H9 (cell line): ENCODE measurements around the gene HYDIN. TPM values are rescaled to one million over a fixed set of nuclear protein-coding genes. Genes with fewer than 3 reads are reported as not detected.
"Not testable (repeated sequence)": the region's sequence is repeated elsewhere in the genome, so short reads cannot be mapped to it uniquely, and the experiment has no call there.

Experiments
- DNase-seq: peaks from one replicate; pipeline ENCODE4 v3.0.0-alpha.2; 2017
- H2AFZ ChIP-seq: one replicate; pipeline ENCODE4 v1.6.1; 2013; ENCODE audit warnings: mild to moderate bottlenecking, low read length, control low read depth, moderate library complexity
- H2AK5ac ChIP-seq: 2 replicates; pipeline ENCODE4 v1.6.1; 2013; ENCODE audit warnings: low read length, control low read depth, mixed read lengths; ENCODE audit not compliant: insufficient read length
- H2BK120ac ChIP-seq: one replicate; pipeline ENCODE4 v1.6.1; 2013; ENCODE audit warnings: low read depth, mild to moderate bottlenecking, low read length, control low read depth, inconsistent platforms; ENCODE audit not compliant: poor library complexity, severe bottlenecking
- H2BK12ac ChIP-seq: 2 replicates; pipeline ENCODE4 v1.6.1; 2013; ENCODE audit warnings: low read length, control low read depth, mixed read lengths, low read depth; ENCODE audit not compliant: insufficient read length
- H2BK15ac ChIP-seq: 2 replicates; pipeline ENCODE4 v1.6.1; 2013; ENCODE audit warnings: low read depth, low read length, control low read depth
- H2BK20ac ChIP-seq: one replicate; pipeline ENCODE4 v1.6.1; 2013; ENCODE audit warnings: low read depth, mild to moderate bottlenecking, low read length, control low read depth, inconsistent platforms; ENCODE audit not compliant: poor library complexity, severe bottlenecking
- H2BK5ac ChIP-seq: 2 replicates; pipeline ENCODE4 v1.6.1; 2013; ENCODE audit warnings: low read length, control low read depth, mixed read lengths; ENCODE audit not compliant: insufficient read length
- H3K14ac ChIP-seq: 2 replicates; pipeline ENCODE4 v1.6.1; 2013; ENCODE audit warnings: low read length, control low read depth; ENCODE audit not compliant: insufficient read depth
- H3K18ac ChIP-seq: 2 replicates; pipeline ENCODE4 v1.6.1; 2013; ENCODE audit warnings: low read depth, mild to moderate bottlenecking, mixed read lengths, low read length, control low read depth; ENCODE audit not compliant: insufficient read length
- H3K23ac ChIP-seq: 2 replicates; pipeline ENCODE4 v1.6.1; 2013; ENCODE audit warnings: low read length, control low read depth, mixed read lengths, low read depth; ENCODE audit not compliant: insufficient read length
- H3K23me2 ChIP-seq: 2 replicates; pipeline ENCODE4 v1.6.1; 2013; ENCODE audit warnings: low read depth, mild to moderate bottlenecking, mixed read lengths, low read length, control low read depth; ENCODE audit not compliant: insufficient read length, poor library complexity, severe bottlenecking
- H3K27ac ChIP-seq: 2 replicates; pipeline ENCODE4 v1.5.1; 2013; ENCODE audit warnings: low read length, control low read depth, mixed read lengths, low read depth; ENCODE audit not compliant: insufficient read length
- H3K27me3 ChIP-seq: 2 replicates; pipeline ENCODE4 v1.6.1; 2013; ENCODE audit warnings: low read length, control low read depth, inconsistent platforms; ENCODE audit not compliant: insufficient read depth
- H3K4ac ChIP-seq: 2 replicates; pipeline ENCODE4 v1.6.1; 2013; ENCODE audit warnings: low read depth, mild to moderate bottlenecking, control low read depth, inconsistent platforms, low read length, moderate library complexity
- H3K4me1 ChIP-seq: 2 replicates; pipeline ENCODE4 v1.6.1; 2013; ENCODE audit warnings: low read length, control low read depth, inconsistent platforms; ENCODE audit not compliant: insufficient read depth
- H3K4me2 ChIP-seq: 2 replicates; pipeline ENCODE4 v1.6.1; 2013; ENCODE audit warnings: low read length, control low read depth, mixed read lengths; ENCODE audit not compliant: insufficient read length, insufficient read depth
- H3K56ac ChIP-seq: 2 replicates; pipeline ENCODE4 v1.6.1; 2013; ENCODE audit warnings: low read depth, mild to moderate bottlenecking, mixed read lengths, low read length, control low read depth; ENCODE audit not compliant: insufficient read length
- H3K79me1 ChIP-seq: 2 replicates; pipeline ENCODE4 v1.6.1; 2013; ENCODE audit warnings: low read depth, mild to moderate bottlenecking, moderate library complexity, low read length, control low read depth, inconsistent platforms; ENCODE audit not compliant: insufficient read depth, poor library complexity, severe bottlenecking
- H3K79me2 ChIP-seq: 2 replicates; pipeline ENCODE4 v1.6.1; 2013; ENCODE audit warnings: low read length, control low read depth, inconsistent platforms; ENCODE audit not compliant: insufficient read depth
- H3K9ac ChIP-seq: 2 replicates; pipeline ENCODE4 v1.6.1; 2013; ENCODE audit warnings: low read length, control low read depth, mixed read lengths; ENCODE audit not compliant: insufficient read length; ENCODE audit errors: extremely low read depth
- H3K9me3 ChIP-seq: one replicate; pipeline ENCODE4 v1.6.1; 2013; ENCODE audit warnings: low read depth, low read length, inconsistent platforms; ENCODE audit not compliant: control insufficient read depth
- H3T11ph ChIP-seq: one replicate; pipeline ENCODE4 v1.6.1; 2013; ENCODE audit warnings: mild to moderate bottlenecking, low read length, control low read depth, inconsistent platforms
- H4K20me1 ChIP-seq: one replicate; pipeline ENCODE4 v1.6.1; 2013; ENCODE audit not compliant: control insufficient read depth, insufficient read length, insufficient read depth
- H4K5ac ChIP-seq: 2 replicates; pipeline ENCODE4 v1.6.1; 2013; ENCODE audit warnings: low read depth, mild to moderate bottlenecking, mixed read lengths, low read length, control low read depth; ENCODE audit not compliant: insufficient read length
- H4K8ac ChIP-seq: replicated peaks from 2 replicates; pipeline ENCODE4 v1.6.1; 2013; ENCODE audit warnings: low read length, control low read depth, mixed read lengths, low read depth; ENCODE audit not compliant: insufficient read length
- H4K91ac ChIP-seq: 2 replicates; pipeline ENCODE4 v1.6.1; 2013; ENCODE audit warnings: low read depth, mild to moderate bottlenecking, moderate library complexity, mixed read lengths, low read length, control low read depth; ENCODE audit not compliant: insufficient read length
- H3K27ac Mint-ChIP-seq, 3 experiments: 2 replicates in 2 of 3; 3 replicates in 1 of 3; pipeline ENCODE4 v1.8.0; 2020 to 2021; ENCODE audit warnings: mixed read lengths in 3 of 3, mild to moderate bottlenecking in 1 of 3, moderate library complexity in 1 of 3
- H3K27me3 Mint-ChIP-seq: 2 replicates; pipeline ENCODE4 v1.8.0; 2021; ENCODE audit warnings: low read depth, mild to moderate bottlenecking, moderate library complexity, mixed read lengths
- H3K36me3 Mint-ChIP-seq, 3 experiments: 2 replicates in 2 of 3; 3 replicates in 1 of 3; pipeline ENCODE4 v1.8.0; 2020 to 2021; ENCODE audit warnings: low read depth in 3 of 3, mixed read lengths in 3 of 3; ENCODE audit not compliant: insufficient read depth in 1 of 3
- H3K4me1 Mint-ChIP-seq, 2 experiments: 2 replicates each; pipeline ENCODE4 v1.8.0; 2020; ENCODE audit warnings: mixed read lengths in 2 of 2
- H3K4me3 Mint-ChIP-seq, 2 experiments: 2 replicates in 1 of 2; 3 replicates in 1 of 2; pipeline ENCODE4 v1.8.0; 2020 to 2021; ENCODE audit warnings: mild to moderate bottlenecking in 2 of 2, mixed read lengths in 2 of 2, moderate library complexity in 1 of 2
- H3K9me3 Mint-ChIP-seq, 2 experiments: 2 replicates in 1 of 2; 3 replicates in 1 of 2; pipeline ENCODE4 v1.8.0; 2020; ENCODE audit warnings: mild to moderate bottlenecking in 2 of 2, mixed read lengths in 2 of 2, moderate library complexity in 1 of 2
- WGBS: extraction: QIAGEN DNeasy Blood & Tissue Kit; methylation state at CpG from one replicate; pipeline ENCODE4 v1.1.7; 2013; ENCODE audit warnings: missing lambda C conversion rate, low lambda C conversion rate, mixed read lengths; ENCODE audit not compliant: insufficient read length; ENCODE audit errors: extremely low coverage; 5-methylcytosine and 5-hydroxymethylcytosine counted together
- total RNA-seq: library from RNA; stranded (reverse); gene quantifications from 2 replicates; pipeline ENCODE4 v1.2.1, GENCODE V29; 2021

The HYDIN gene
- total RNA-seq, 1 experiment from 2014 or later = 1.7 TPM

GRCh38 chr16:70861996-70862395, 368.5 kb downstream of the HYDIN start:
- H3K9ac ChIP-seq, H4K20me1 ChIP-seq, H2BK12ac ChIP-seq, H4K91ac ChIP-seq, H2AFZ ChIP-seq, H2AK5ac ChIP-seq, H3K27me3 ChIP-seq, H3K23me2 ChIP-seq, H3K4me2 ChIP-seq, H3K9me3 ChIP-seq, H3K79me1 ChIP-seq, H2BK120ac ChIP-seq, H3K79me2 ChIP-seq, H4K5ac ChIP-seq, H3K27ac ChIP-seq, H3K27me3 Mint-ChIP-seq, H3K4me1 Mint-ChIP-seq, H3K23ac ChIP-seq, H2BK20ac ChIP-seq, H2BK15ac ChIP-seq, H3K18ac ChIP-seq, H3T11ph ChIP-seq, H3K4me3 Mint-ChIP-seq, H3K36me3 Mint-ChIP-seq, H3K56ac ChIP-seq, H3K4ac ChIP-seq, H3K9me3 Mint-ChIP-seq, H4K8ac ChIP-seq, H3K27ac Mint-ChIP-seq, H3K4me1 ChIP-seq, H3K14ac ChIP-seq, H2BK5ac ChIP-seq: not testable (repeated sequence)
- no CpG with 5 or more reads among the region's 9 CpGs for WGBS
- peak; percentile 24 for DNase-seq

- not testable (repeated sequence) for H3K56ac ChIP-seq, H4K5ac ChIP-seq, H3K27me3 ChIP-seq, H2BK120ac ChIP-seq, H3K4me1 ChIP-seq, H3K27me3 Mint-ChIP-seq, H3K4me1 Mint-ChIP-seq, H3K23ac ChIP-seq, H3K4me2 ChIP-seq, H4K8ac ChIP-seq, H3K23me2 ChIP-seq, DNase-seq, H3K14ac ChIP-seq, H3K9me3 Mint-ChIP-seq, H2BK5ac ChIP-seq, H2BK15ac ChIP-seq, H3K9me3 ChIP-seq, H3K79me2 ChIP-seq, H3K27ac Mint-ChIP-seq, H3K9ac ChIP-seq, H4K20me1 ChIP-seq, H2BK12ac ChIP-seq, H3K79me1 ChIP-seq, H2AFZ ChIP-seq, H3K36me3 Mint-ChIP-seq, H3K27ac ChIP-seq, H3K4me3 Mint-ChIP-seq, H3K18ac ChIP-seq, H4K91ac ChIP-seq, H3T11ph ChIP-seq, H2BK20ac ChIP-seq, H3K4ac ChIP-seq, H2AK5ac ChIP-seq
- WGBS = no CpG with 5 or more reads among the region's 4 CpGs
These were observed 379.2 kb downstream of the HYDIN start for GRCh38 chr16:70851299-70851698.
